AG09319 (cell line): ENCODE results near the gene STARD3.
A peak's percentile ranks its signal among the peaks of the same experiment; 100 is the strongest.

Experiments used
- DNase-seq: peaks from one replicate; pipeline ENCODE4 v3.0.0-alpha.2; 2010; ENCODE audit warnings: low read depth; ENCODE audit errors: extremely low read depth
- TF ChIP-seq, protein P1 (sequence below): IDR thresholded peaks from 2 replicates; pipeline ENCODE4 v1.5.1; 2011; ENCODE audit warnings: low read depth, mild to moderate bottlenecking, inconsistent platforms, low read length, moderate library complexity

STARD3 gene

GRCh38 chr17:39679521-39680192 lies 42.7 kb downstream of the STARD3 start:
- DNase-seq: no peak
- TF ChIP-seq, protein P1, sequence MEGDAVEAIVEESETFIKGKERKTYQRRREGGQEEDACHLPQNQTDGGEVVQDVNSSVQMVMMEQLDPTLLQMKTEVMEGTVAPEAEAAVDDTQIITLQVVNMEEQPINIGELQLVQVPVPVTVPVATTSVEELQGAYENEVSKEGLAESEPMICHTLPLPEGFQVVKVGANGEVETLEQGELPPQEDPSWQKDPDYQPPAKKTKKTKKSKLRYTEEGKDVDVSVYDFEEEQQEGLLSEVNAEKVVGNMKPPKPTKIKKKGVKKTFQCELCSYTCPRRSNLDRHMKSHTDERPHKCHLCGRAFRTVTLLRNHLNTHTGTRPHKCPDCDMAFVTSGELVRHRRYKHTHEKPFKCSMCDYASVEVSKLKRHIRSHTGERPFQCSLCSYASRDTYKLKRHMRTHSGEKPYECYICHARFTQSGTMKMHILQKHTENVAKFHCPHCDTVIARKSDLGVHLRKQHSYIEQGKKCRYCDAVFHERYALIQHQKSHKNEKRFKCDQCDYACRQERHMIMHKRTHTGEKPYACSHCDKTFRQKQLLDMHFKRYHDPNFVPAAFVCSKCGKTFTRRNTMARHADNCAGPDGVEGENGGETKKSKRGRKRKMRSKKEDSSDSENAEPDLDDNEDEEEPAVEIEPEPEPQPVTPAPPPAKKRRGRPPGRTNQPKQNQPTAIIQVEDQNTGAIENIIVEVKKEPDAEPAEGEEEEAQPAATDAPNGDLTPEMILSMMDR: no peak

DNA sequence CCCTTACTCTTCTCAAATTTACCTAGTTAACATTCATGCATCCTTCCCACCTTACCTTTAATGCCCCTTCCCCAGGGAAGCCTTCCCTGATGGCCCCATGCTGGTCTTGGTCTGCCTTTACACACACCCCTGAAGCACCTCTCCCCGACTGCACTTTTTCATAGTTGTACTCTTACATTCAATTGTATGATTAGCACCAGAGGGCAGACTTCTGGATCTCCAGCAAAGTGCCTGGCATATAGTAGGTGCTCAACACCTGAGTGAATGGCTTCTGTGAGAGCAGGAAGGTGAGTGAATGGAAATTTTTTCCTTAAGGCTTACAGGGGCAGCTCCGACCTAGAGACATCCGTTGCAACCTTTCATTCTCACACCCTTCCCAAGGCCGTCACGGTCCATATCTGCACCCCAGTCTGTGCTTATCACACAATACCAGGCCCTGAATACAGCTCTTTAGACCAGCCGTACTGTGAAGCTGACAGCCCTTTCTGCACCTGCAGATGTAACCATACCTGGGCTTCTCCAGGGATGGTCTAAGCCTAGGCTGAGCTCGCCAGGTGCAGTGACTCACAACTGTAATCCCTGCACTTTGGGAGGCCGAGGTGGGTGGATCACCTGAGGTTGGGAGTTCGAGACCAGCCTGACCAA lies 46.5 kb downstream of the STARD3 start:
- no peak for DNase-seq
- TF ChIP-seq, protein P1: no peak

GRCh38 chr17:39684369-39685192 lies 47.6 kb downstream of the STARD3 start:
- DNase-seq: no peak
- TF ChIP-seq, protein P1: no peak

DNA sequence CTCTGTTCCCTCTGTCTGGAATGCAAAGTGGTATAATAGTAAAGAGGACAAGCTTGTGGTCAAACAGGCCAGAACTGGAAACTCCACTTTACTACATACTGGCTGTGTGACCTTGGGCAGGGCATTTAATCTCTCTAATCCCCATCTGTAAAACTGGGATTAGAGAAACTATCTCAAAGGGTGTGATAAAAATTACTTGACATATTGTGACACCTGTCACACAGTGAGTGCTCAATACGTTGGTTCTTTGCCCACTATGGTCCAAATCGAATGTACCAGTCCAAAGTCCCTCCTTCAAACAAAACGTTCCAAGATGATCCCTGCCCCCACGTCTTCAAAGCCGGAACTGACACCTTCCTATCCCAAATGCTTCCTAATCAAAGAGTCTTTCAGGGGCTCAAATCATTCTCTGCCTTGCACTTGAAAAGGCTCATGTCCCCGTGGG lies 50.2 kb downstream of the STARD3 start:
- TF ChIP-seq, protein P1: no peak

GRCh38 chr17:39687546-39688474 lies 50.9 kb downstream of the STARD3 start, which contains the start of gene PGAP3:
PGAP3 (minus strand) TSS chr17:39688057; CDS start chr17:39688014, 43 bp downstream.
- TF ChIP-seq, protein P1: peak; percentile 3
- DNase-seq: peak; percentile 60

More for the DNA sequence above, 50.2 kb downstream of the STARD3 start:
- no peak for DNase-seq

- TF ChIP-seq, protein P1: no peak
- DNase-seq: no peak
Measured at GRCh38 chr17:39688475-39688835, 51.5 kb downstream of the STARD3 start.
